ENCODE measurements around the gene SLC37A2. TPM values are rescaled to one million over a fixed set of nuclear protein-coding genes. Genes with fewer than 3 reads are reported as not detected.
A peak's percentile ranks its signal among the peaks of the same experiment; 100 is the strongest.

The SLC37A2 gene
- total and polyA plus RNA-seq, 2 of the 13 experiments (the other 11 are each of a cell fraction or from before 2014, with no cell fraction given), result 4.6 to 7.1 TPM

DNA sequence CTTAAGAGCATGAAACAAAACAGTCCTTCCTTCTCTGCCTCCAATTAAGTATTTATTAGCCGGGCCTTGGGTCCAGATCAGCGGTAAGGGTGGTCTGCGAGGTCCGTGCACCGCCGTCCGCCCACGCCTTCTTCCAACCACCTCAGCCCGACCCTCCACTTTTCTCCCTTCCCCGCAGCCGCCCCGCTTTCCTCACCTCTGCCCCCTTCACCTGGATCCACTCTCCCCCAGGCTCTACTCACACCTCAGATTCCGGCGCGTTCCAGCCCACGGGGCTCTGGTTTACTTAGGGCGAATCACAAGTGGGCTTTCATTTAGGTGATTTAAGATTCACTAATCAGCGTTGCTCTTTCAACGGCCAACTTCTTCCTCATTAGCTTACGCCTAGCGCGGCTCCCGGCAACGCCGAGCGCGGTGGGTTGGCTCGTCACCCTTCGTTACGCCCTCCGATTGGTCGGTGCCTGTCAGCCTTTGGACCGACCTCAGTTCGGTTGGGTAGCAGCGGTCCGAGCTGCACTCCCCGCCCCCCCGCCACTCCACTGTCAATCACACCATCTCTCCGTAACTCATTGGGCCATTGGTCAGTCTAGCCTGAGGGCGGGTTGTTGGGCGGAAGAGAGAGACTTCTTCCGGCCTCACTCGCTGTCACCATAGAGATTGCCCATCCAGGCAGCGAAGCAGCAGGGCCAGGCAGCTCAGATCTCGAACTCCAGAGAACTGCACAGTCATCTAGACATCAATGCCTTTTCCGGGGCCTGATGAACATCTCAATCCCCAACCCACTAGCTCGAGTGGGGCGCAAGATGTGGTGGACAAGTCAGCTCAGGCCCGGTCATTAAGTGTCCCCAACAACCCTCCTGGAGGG, 48.5 kb downstream of the SLC37A2 start, which contains the start of gene TMEM218 (continued):
- TF ChIP-seq, protein P1, sequence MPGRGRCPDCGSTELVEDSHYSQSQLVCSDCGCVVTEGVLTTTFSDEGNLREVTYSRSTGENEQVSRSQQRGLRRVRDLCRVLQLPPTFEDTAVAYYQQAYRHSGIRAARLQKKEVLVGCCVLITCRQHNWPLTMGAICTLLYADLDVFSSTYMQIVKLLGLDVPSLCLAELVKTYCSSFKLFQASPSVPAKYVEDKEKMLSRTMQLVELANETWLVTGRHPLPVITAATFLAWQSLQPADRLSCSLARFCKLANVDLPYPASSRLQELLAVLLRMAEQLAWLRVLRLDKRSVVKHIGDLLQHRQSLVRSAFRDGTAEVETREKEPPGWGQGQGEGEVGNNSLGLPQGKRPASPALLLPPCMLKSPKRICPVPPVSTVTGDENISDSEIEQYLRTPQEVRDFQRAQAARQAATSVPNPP (CRISPR knock-in tag; IDR thresholded peaks at IDR 0.05), result peak; percentile 24; the same call in 1 of the 2 replicates
- TF ChIP-seq HOXA3 (CRISPR knock-in tag; IDR thresholded peaks at IDR 0.05), result peak; percentile 55; the same call in 1 of the 2 replicates
- TF ChIP-seq KMT2B (CRISPR knock-in tag; IDR thresholded peaks at IDR 0.05), result peak; percentile 55; the same call in 1 of the 2 replicates
- TF ChIP-seq, protein P2, sequence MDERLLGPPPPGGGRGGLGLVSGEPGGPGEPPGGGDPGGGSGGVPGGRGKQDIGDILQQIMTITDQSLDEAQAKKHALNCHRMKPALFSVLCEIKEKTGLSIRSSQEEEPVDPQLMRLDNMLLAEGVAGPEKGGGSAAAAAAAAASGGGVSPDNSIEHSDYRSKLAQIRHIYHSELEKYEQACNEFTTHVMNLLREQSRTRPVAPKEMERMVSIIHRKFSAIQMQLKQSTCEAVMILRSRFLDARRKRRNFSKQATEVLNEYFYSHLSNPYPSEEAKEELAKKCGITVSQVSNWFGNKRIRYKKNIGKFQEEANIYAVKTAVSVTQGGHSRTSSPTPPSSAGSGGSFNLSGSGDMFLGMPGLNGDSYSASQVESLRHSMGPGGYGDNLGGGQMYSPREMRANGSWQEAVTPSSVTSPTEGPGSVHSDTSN (CRISPR knock-in tag; IDR thresholded peaks at IDR 0.05), result peak; percentile 96
- peak; percentile 75 for TF ChIP-seq ZFY (CRISPR knock-in tag; IDR thresholded peaks at IDR 0.05)
- 0 out of 2 replicates have a peak, but pooled peaks have one; percentile 7 for TF ChIP-seq SP5 (CRISPR knock-in tag; IDR thresholded peaks at IDR 0.05; ENCODE audit: borderline replicate concordance, low read depth)
- 0 out of 2 replicates have a peak, but pooled peaks have one; percentile 25 for TF ChIP-seq TARDBP (CRISPR knock-in tag; IDR thresholded peaks at IDR 0.05)
- TF ChIP-seq WIZ (CRISPR knock-in tag; IDR thresholded peaks at IDR 0.05), result peak; percentile 71; the same call in 1 of the 2 replicates
- no peak for TF ChIP-seq GFI1 (CRISPR knock-in tag; IDR thresholded peaks at IDR 0.05; ENCODE audit: borderline replicate concordance)
- TF ChIP-seq, protein P3, sequence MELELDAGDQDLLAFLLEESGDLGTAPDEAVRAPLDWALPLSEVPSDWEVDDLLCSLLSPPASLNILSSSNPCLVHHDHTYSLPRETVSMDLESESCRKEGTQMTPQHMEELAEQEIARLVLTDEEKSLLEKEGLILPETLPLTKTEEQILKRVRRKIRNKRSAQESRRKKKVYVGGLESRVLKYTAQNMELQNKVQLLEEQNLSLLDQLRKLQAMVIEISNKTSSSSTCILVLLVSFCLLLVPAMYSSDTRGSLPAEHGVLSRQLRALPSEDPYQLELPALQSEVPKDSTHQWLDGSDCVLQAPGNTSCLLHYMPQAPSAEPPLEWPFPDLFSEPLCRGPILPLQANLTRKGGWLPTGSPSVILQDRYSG (CRISPR knock-in tag; IDR thresholded peaks at IDR 0.05), result no peak
- peak; percentile 61; the same call in 1 of the 2 replicates for TF ChIP-seq NFKB2 (CRISPR knock-in tag; IDR thresholded peaks at IDR 0.05; ENCODE audit: borderline replicate concordance)
- TF ChIP-seq, protein P4, sequence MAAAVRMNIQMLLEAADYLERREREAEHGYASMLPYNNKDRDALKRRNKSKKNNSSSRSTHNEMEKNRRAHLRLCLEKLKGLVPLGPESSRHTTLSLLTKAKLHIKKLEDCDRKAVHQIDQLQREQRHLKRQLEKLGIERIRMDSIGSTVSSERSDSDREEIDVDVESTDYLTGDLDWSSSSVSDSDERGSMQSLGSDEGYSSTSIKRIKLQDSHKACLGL (CRISPR knock-in tag; IDR thresholded peaks at IDR 0.05), result 0 out of 2 replicates have a peak, but pooled peaks have one; percentile 32
- TF ChIP-seq, protein P5, sequence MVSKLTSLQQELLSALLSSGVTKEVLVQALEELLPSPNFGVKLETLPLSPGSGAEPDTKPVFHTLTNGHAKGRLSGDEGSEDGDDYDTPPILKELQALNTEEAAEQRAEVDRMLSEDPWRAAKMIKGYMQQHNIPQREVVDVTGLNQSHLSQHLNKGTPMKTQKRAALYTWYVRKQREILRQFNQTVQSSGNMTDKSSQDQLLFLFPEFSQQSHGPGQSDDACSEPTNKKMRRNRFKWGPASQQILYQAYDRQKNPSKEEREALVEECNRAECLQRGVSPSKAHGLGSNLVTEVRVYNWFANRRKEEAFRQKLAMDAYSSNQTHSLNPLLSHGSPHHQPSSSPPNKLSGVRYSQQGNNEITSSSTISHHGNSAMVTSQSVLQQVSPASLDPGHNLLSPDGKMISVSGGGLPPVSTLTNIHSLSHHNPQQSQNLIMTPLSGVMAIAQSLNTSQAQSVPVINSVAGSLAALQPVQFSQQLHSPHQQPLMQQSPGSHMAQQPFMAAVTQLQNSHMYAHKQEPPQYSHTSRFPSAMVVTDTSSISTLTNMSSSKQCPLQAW (CRISPR knock-in tag; IDR thresholded peaks at IDR 0.05), result no peak; the same call in 1 of the 2 replicates
- peak; percentile 76 for TF ChIP-seq PHF8 (CRISPR knock-in tag; IDR thresholded peaks at IDR 0.05)
- TF ChIP-seq ZNF709 (CRISPR knock-in tag; IDR thresholded peaks at IDR 0.05), result no peak; the same call in 1 of the 2 replicates
- peak; percentile 70 for TF ChIP-seq IKZF4 (CRISPR knock-in tag; IDR thresholded peaks at IDR 0.05; ENCODE audit: borderline replicate concordance, low read depth, not compliant biosample characterization)
- TF ChIP-seq MEF2D (CRISPR knock-in tag; IDR thresholded peaks at IDR 0.05), result 0 out of 2 replicates have a peak, but pooled peaks have one; percentile 24
- no peak for TF ChIP-seq NR2F6 (IDR thresholded peaks at IDR 0.05)
- TF ChIP-seq NR2F6 (CRISPR knock-in tag; IDR thresholded peaks at IDR 0.05), result no peak
- no peak for TF ChIP-seq ZNF768 (CRISPR knock-in tag; IDR thresholded peaks at IDR 0.05)
- TF ChIP-seq POLR2G (IDR thresholded peaks at IDR 0.05; ENCODE audit: low read depth, low read length), result peak; percentile 82
- peak; percentile 40; the same call in 1 of the 2 replicates for TF ChIP-seq ZNF788 (CRISPR knock-in tag; IDR thresholded peaks at IDR 0.05; ENCODE audit: borderline replicate concordance)
- peak; percentile 83 for TF ChIP-seq ATF1 (CRISPR knock-in tag; IDR thresholded peaks at IDR 0.05)
- TF ChIP-seq ZNF567 (CRISPR knock-in tag; IDR thresholded peaks at IDR 0.05; ENCODE audit: borderline replicate concordance), result no peak
- no peak for TF ChIP-seq TSC22D2 (CRISPR knock-in tag; IDR thresholded peaks at IDR 0.05; ENCODE audit: borderline replicate concordance)
